GM23248 (cell line): ENCODE results near the gene KRT25. TPM values are rescaled to one million over a fixed set of nuclear protein-coding genes. Genes with fewer than 3 reads are reported as not detected.

Experiments
- DNase-seq: peaks from one replicate; pipeline ENCODE4 v3.0.0-alpha.2; 2015
- H2AFZ ChIP-seq: fragments of 200-600 bp; sonication (generic); 2 replicates; pipeline ENCODE4 v1.6.1; 2016; ENCODE audit warnings: antibody characterized with exemption
- H3F3A ChIP-seq: fragments of 200-600 bp; sonication (generic); 2 replicates; pipeline ENCODE4 v1.6.1; 2016; ENCODE audit warnings: mild to moderate bottlenecking, antibody characterized with exemption, mixed run types; ENCODE audit not compliant: insufficient read depth
- H3K27ac ChIP-seq: fragments of 200-600 bp; sonication (generic); 2 replicates; pipeline ENCODE4 v1.5.1; 2016; ENCODE audit warnings: mild to moderate bottlenecking
- H3K27me3 ChIP-seq: fragments of 200-600 bp; sonication (generic); replicated peaks from 2 replicates; pipeline ENCODE4 v1.6.1; 2016; ENCODE audit warnings: mild to moderate bottlenecking; ENCODE audit not compliant: insufficient read depth
- H3K36me3 ChIP-seq: fragments of 200-600 bp; sonication (generic); 2 replicates; pipeline ENCODE4 v1.6.1; 2016; ENCODE audit warnings: low read depth, mild to moderate bottlenecking
- H3K4me1 ChIP-seq: fragments of 200-600 bp; sonication (generic); 2 replicates; pipeline ENCODE4 v1.6.1; 2016; ENCODE audit warnings: mild to moderate bottlenecking; ENCODE audit not compliant: insufficient read depth
- H3K4me2 ChIP-seq: fragments of 200-600 bp; sonication (generic); one replicate; pipeline ENCODE4 v1.6.1; 2016; ENCODE audit warnings: mild to moderate bottlenecking; ENCODE audit not compliant: unreplicated experiment
- H3K4me3 ChIP-seq: fragments of 200-600 bp; sonication (generic); 2 replicates; pipeline ENCODE4 v1.5.1; 2016; ENCODE audit warnings: mild to moderate bottlenecking
- H3K79me2 ChIP-seq: fragments of 200-600 bp; sonication (generic); 2 replicates; pipeline ENCODE4 v1.6.1; 2016; ENCODE audit warnings: mild to moderate bottlenecking; ENCODE audit not compliant: insufficient read depth
- H3K9ac ChIP-seq: fragments of 200-600 bp; sonication (generic); 2 replicates; pipeline ENCODE4 v1.6.1; 2016; ENCODE audit warnings: mild to moderate bottlenecking
- H3K9me2 ChIP-seq: fragments of 200-600 bp; sonication (generic); 2 replicates; pipeline ENCODE4 v1.6.1; 2016; ENCODE audit warnings: mixed run types, mild to moderate bottlenecking, moderate library complexity; ENCODE audit not compliant: insufficient read depth
- H3K9me3 ChIP-seq: fragments of 200-600 bp; sonication (generic); one replicate; pipeline ENCODE4 v1.6.1; 2017; ENCODE audit warnings: low read depth
- H4K20me1 ChIP-seq: fragments of 200-600 bp; sonication (generic); 2 replicates; pipeline ENCODE4 v1.6.0; 2016; ENCODE audit not compliant: insufficient read depth
- EZH2 ChIP-seq: fragments of 200-600 bp; sonication (generic); IDR thresholded peaks from 2 replicates; pipeline ENCODE4 v1.6.1; 2018; ENCODE audit warnings: antibody characterized with exemption, mild to moderate bottlenecking; ENCODE audit not compliant: insufficient read depth, poor library complexity, severe bottlenecking
- EZH2phosphoT487 ChIP-seq: fragments of 200-600 bp; sonication (generic); IDR thresholded peaks from 2 replicates; pipeline ENCODE4 v1.6.1; 2018; ENCODE audit warnings: antibody characterized with exemption, moderate library complexity, mild to moderate bottlenecking, low read depth; ENCODE audit not compliant: insufficient read depth
- WGBS, 2 experiments: methylation state at CpG; one replicate each; pipeline ENCODE4 v1.1.6; 2015 to 2017; ENCODE audit warnings: low lambda C conversion rate in 2 of 2, low coverage in 1 of 2; ENCODE audit errors: missing lambda C conversion rate in 2 of 2; 5-methylcytosine and 5-hydroxymethylcytosine counted together
- in situ Hi-C: fragments of 300-500 bp; cut with MboI; formaldehyde crosslinking; loops from 2 replicates; pipeline ENCODE4 v1.15.0; 2020
- polyA plus RNA-seq: library from polyadenylated mRNA; unstranded; fragments of >200 nt; fragmentation: Nextera tagmentation; extraction: Ambion mirVana; gene quantifications from 2 replicates; pipeline ENCODE4 v1.2.1, GENCODE V29; 2016
- total RNA-seq: library from RNA; depleted of rRNA; stranded (reverse); fragments of >200 nt; shearing (Covaris generic); gene quantifications from 2 replicates; pipeline ENCODE4 v1.2.3, GENCODE V29; 2014

Gene KRT25
- total and polyA plus RNA-seq, 2 experiments from 2014 or later, result not detected

DNA sequence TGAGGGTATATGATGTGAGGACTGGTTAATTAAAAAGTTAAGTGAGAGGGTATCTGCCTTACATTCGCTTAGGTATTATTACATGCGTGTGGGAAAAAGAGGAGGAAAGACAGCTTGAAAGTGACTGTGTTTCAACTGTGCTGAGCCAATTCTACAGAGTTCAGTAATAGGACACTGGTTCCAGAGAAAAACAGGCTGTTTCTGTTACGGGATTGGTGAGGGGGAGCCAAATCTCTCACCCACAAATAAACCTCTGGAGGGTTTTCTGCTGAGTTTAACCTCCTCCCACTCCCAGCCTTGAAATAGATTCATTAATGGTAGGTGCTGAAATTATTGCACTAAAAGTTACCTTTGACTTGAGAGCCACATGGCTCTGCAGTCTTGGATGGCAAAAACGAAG lies 20.8 kb upstream of the KRT25 start:
- H3F3A ChIP-seq, result no peaks in the 10 kb centered on the region
- no peaks in the 10 kb centered on the region for H3K79me2 ChIP-seq
- no peak overlapping the region for H3K9ac ChIP-seq
- no peaks in the 10 kb centered on the region for H3K9me3 ChIP-seq
- no peak overlapping the region for H3K4me2 ChIP-seq
- in situ Hi-C loops, result loop anchor here (25.0 kb wide), 1 partner anchor 414 kb away; the partner anchor contains the start of gene GJD3
- TF ChIP-seq EZH2, result no peak
- TF ChIP-seq EZH2phosphoT487, result no peak
- no peaks in the 10 kb centered on the region for H3K4me1 ChIP-seq
- 45 to 49% methylated on average over 4 of the region's 4 CpGs for WGBS, 2 experiments
- no peaks in the 10 kb centered on the region for H3K36me3 ChIP-seq
- DNase-seq, result no peak
- H3K27me3 ChIP-seq, result peaks cover 88% of the 10 kb centered on the region
- H3K4me3 ChIP-seq, result no peak overlapping the region
- H3K27ac ChIP-seq, result no peak overlapping the region
- no peaks in the 10 kb centered on the region for H3K9me2 ChIP-seq
- H4K20me1 ChIP-seq, result no peaks in the 10 kb centered on the region
- no peak overlapping the region for H2AFZ ChIP-seq

DNA sequence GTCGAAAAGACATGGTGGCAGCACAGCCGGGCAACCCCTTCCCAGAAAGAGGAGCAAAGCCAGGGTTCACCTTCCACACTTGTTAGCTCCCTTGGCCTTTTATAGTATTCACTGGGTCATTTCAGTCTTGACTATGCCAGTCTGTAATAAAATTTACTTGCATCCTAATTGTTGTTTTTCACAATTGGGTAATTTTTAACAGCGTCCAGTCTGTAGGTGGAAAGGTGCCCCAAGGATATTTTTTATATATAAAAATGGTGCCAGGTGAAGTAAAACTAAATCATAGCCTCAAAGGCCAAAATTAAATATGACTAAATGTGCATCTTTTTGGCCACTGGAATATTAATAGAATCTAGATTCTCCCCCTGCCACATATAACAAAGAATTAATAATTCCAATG lies 17.0 kb upstream of the KRT25 start, which contains the start of gene KRT26:
Gene KRT26, minus strand, starts transcription at position 101 of the 400 bp plus-strand sequence. Its CDS starts 88 bp downstream, at position 13.
- no peaks in the 10 kb centered on the region for H3K9me2 ChIP-seq
- H3F3A ChIP-seq, result no peaks in the 10 kb centered on the region
- H4K20me1 ChIP-seq, result no peaks in the 10 kb centered on the region
- in situ Hi-C loops, result no loop called here
- H3K4me3 ChIP-seq, result no peak within 1 kb of the TSS
- no peaks in the 10 kb centered on the region for H3K4me1 ChIP-seq
- H3K27me3 ChIP-seq, result peaks cover 69% of the 10 kb centered on the region
- no peak within 1 kb of the TSS for H3K27ac ChIP-seq
- H3K9ac ChIP-seq, result no peak within 1 kb of the TSS
- TF ChIP-seq EZH2, result no peak
- no peak for TF ChIP-seq EZH2phosphoT487
- H3K79me2 ChIP-seq, result no peaks in the 10 kb centered on the region
- 51 to 54% methylated on average over 3 of the region's 3 CpGs for WGBS, 2 experiments
- H3K36me3 ChIP-seq, result no peaks in the 10 kb centered on the region
- DNase-seq, result no peak
- H3K9me3 ChIP-seq, result no peaks in the 10 kb centered on the region
- no peak within 1 kb of the TSS for H2AFZ ChIP-seq
- no peak within 1 kb of the TSS for H3K4me2 ChIP-seq

DNA sequence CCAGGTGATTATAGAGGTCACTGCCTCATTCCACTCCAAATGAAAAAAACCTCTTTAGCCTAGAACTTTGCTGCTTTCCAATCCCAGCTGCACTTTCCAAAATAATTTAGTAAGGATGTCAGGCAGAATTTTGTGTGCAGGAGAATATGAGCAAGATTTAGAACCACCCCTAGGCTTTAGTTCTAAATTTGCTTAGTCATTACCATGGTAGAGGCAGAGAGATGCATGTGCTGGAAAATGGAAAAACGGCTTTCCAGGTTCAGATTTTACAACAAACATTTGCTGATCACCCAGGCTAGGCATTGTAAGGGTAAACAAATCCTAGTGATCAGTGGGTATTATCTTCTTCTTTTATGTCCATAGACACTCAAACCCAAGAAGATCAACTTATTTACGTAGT lies 10.5 kb upstream of the KRT25 start:
- peaks cover 21% of the 10 kb centered on the region for H3K27me3 ChIP-seq
- no peak for TF ChIP-seq EZH2phosphoT487
- TF ChIP-seq EZH2, result no peak

DNA sequence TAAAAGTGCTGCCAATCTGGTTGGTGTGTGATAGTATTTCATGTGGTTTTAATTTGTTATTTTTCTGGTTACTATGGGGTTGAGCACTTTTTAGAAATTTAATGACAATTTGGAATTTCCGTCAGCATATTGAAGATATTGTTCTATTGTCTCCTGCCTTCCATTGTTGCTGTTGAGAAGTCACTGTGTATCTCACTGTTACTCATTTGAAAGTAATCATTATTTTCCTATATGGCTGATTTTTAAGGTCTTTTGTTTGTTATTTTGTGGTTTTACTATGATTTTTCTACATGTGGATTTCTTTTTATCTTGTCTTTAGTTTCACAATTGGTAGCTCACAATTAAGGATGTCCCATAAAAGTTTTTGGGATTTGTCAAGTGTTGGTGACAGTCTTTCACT lies 8.6 kb upstream of the KRT25 start:
- DNase-seq, result no peak
- H3K27me3 ChIP-seq, result 0 out of 2 replicates have a peak, but pooled peaks cover 11% of the 10 kb centered on the region
- no peak overlapping the region for H3K9ac ChIP-seq
- 28 to 53% methylated on average over 1 of the region's 1 CpG for WGBS, 2 experiments
- no peaks in the 10 kb centered on the region for H3F3A ChIP-seq
- H4K20me1 ChIP-seq, result no peaks in the 10 kb centered on the region
- no peak for TF ChIP-seq EZH2phosphoT487
- no peak for TF ChIP-seq EZH2
- H3K9me3 ChIP-seq, result no peaks in the 10 kb centered on the region
- H3K9me2 ChIP-seq, result no peaks in the 10 kb centered on the region
- H3K36me3 ChIP-seq, result no peaks in the 10 kb centered on the region
- H3K4me2 ChIP-seq, result no peak overlapping the region
- no peak overlapping the region for H3K4me3 ChIP-seq
- H3K79me2 ChIP-seq, result no peaks in the 10 kb centered on the region
- in situ Hi-C loops, result no loop called here
- H2AFZ ChIP-seq, result no peak overlapping the region
- H3K4me1 ChIP-seq, result no peaks in the 10 kb centered on the region
- H3K27ac ChIP-seq, result no peak overlapping the region

More for the DNA sequence above, 10.5 kb upstream of the KRT25 start:
- DNase-seq, result no peak
- Histone ChIP-seq H3K9me3 (no peaks in the 10 kb centered on the region), H2AFZ (no peak overlapping the region), H3K36me3 (no peaks in the 10 kb centered on the region), H3F3A (no peaks in the 10 kb centered on the region), H3K79me2 (no peaks in the 10 kb centered on the region), H4K20me1 (no peaks in the 10 kb centered on the region), H3K4me2 (no peak overlapping the region), H3K27ac (no peak overlapping the region), H3K9ac (no peak overlapping the region), H3K4me1 (no peaks in the 10 kb centered on the region), H3K4me3 (no peak overlapping the region), H3K9me2 (no peaks in the 10 kb centered on the region)
- in situ Hi-C loops, result no loop called here
- WGBS, 2 experiments, result 39 to 49% methylated on average over 2 of the region's 2 CpGs
